PC-3 (cell line): Measurements from ENCODE around the gene MAP1LC3B2. TPM values are rescaled to one million over a fixed set of nuclear protein-coding genes. Genes with fewer than 3 reads are reported as not detected.

ENCODE experiments used
- ATAC-seq: fragments of 200-7000 bp; cut with Tn5 transposase; 2 replicates; pipeline ENCODE4 v1.9.1; 2020; ENCODE audit warnings: mild to moderate bottlenecking, moderate library complexity
- BruUV-seq: library from RNA; stranded (reverse); fragments of 400-500 nt; replicated peaks from 2 replicates; lab custom pipeline; 2021; lab: Mats Ljungman, UMichigan
- CTCF ChIA-PET: fragments of 300-600 bp; sonication (Branson Sonifier 250); formaldehyde crosslinking; loops from one replicate; lab custom pipeline; 2022; ENCODE audit warnings: antibody characterized with exemption; lab: Charles Lee
- POLR2A ChIA-PET: fragments of 300-600 bp; sonication (Branson Sonifier 250); formaldehyde crosslinking; loops from one replicate; lab custom pipeline; 2022; ENCODE audit warnings: antibody characterized with exemption; ENCODE audit not compliant: unreplicated experiment; lab: Charles Lee
- DNase-seq: peaks from one replicate; pipeline ENCODE4 v3.0.0-alpha.2; 2015
- H2AFZ ChIP-seq: fragments of 300-600 bp; sonication (generic); 2 replicates; pipeline ENCODE4 v1.6.0; 2016; ENCODE audit warnings: antibody characterized with exemption, low read length
- H3F3A ChIP-seq: fragments of 300-600 bp; sonication (generic); one replicate; pipeline ENCODE4 v1.6.0; 2017; ENCODE audit warnings: antibody characterized with exemption, low read length, control low read depth, mild to moderate bottlenecking; ENCODE audit not compliant: unreplicated experiment
- H3K27ac ChIP-seq: fragments of 300-600 bp; sonication (generic); 2 replicates; pipeline ENCODE4 v1.5.1; 2016; ENCODE audit warnings: mild to moderate bottlenecking, low read length
- H3K27me3 ChIP-seq: fragments of 300-600 bp; sonication (generic); 2 replicates; pipeline ENCODE4 v1.6.1; 2016; ENCODE audit warnings: low read length, mixed read lengths
- H3K36me3 ChIP-seq: fragments of 300-600 bp; sonication (generic); 2 replicates; pipeline ENCODE4 v1.6.1; 2016; ENCODE audit warnings: low read depth, mixed run types, low read length, mixed read lengths
- H3K4me1 ChIP-seq: fragments of 300-600 bp; sonication (generic); 2 replicates; pipeline ENCODE4 v1.5.1; 2016; ENCODE audit warnings: low read length; ENCODE audit not compliant: insufficient read depth
- H3K4me2 ChIP-seq: fragments of 300-600 bp; sonication (generic); 2 replicates; pipeline ENCODE4 v1.6.0; 2016; ENCODE audit warnings: low read length
- H3K4me3 ChIP-seq: fragments of 300-600 bp; sonication (generic); 2 replicates; pipeline ENCODE4 v1.5.1; 2016; ENCODE audit warnings: mild to moderate bottlenecking, low read length, mixed read lengths
- H3K79me2 ChIP-seq: fragments of 300-600 bp; sonication (generic); 2 replicates; pipeline ENCODE4 v1.6.1; 2017; ENCODE audit warnings: low read length, mixed read lengths
- H3K9ac ChIP-seq: fragments of 300-600 bp; sonication (generic); 2 replicates; pipeline ENCODE4 v1.6.0; 2016; ENCODE audit warnings: mild to moderate bottlenecking, low read length
- H3K9me2 ChIP-seq: fragments of 300-600 bp; sonication (generic); replicated peaks from 2 replicates; pipeline ENCODE4 v1.6.1; 2016; ENCODE audit warnings: mixed run types, low read length, mixed read lengths
- H3K9me3 ChIP-seq: fragments of 300-600 bp; sonication (generic); 2 replicates; pipeline ENCODE4 v1.6.1; 2016; ENCODE audit warnings: low read length, mixed read lengths
- H4K20me1 ChIP-seq: fragments of 300-600 bp; sonication (generic); 2 replicates; pipeline ENCODE4 v1.6.1; 2016; ENCODE audit warnings: low read length, mixed read lengths
- EZH2 ChIP-seq: fragments of 300-600 bp; sonication (generic); IDR thresholded peaks from one replicate; pipeline ENCODE4 v1.6.1; 2017; ENCODE audit warnings: antibody characterized with exemption, mild to moderate bottlenecking, low read length; ENCODE audit not compliant: unreplicated experiment
- EZH2phosphoT487 ChIP-seq: fragments of 300-600 bp; sonication (generic); IDR thresholded peaks from 2 replicates; pipeline ENCODE4 v1.6.1; 2018; ENCODE audit warnings: mild to moderate bottlenecking, antibody characterized with exemption, low read length, borderline replicate concordance
- intact Hi-C: fragments of 100-400 bp; cut with micrococcal nuclease; formaldehyde crosslinking; loops from 2 replicates; pipeline ENCODE4 v1.9.0; 2023
- total RNA-seq: library from RNA; depleted of rRNA; stranded (reverse); fragments of >200 nt; gene quantifications from 2 replicates; pipeline ENCODE4 v1.2.3, GENCODE V29; 2014
- TF ChIP-seq, protein P1 (sequence below): fragments of 300-600 bp; sonication (generic); conservative IDR thresholded peaks from 2 replicates; pipeline ENCODE4 v1.5.1; 2017; ENCODE audit warnings: antibody characterized with exemption, low read depth, mild to moderate bottlenecking, low read length

MAP1LC3B2 gene
- total RNA-seq, 1 experiment from 2014 or later: not detected

DNA sequence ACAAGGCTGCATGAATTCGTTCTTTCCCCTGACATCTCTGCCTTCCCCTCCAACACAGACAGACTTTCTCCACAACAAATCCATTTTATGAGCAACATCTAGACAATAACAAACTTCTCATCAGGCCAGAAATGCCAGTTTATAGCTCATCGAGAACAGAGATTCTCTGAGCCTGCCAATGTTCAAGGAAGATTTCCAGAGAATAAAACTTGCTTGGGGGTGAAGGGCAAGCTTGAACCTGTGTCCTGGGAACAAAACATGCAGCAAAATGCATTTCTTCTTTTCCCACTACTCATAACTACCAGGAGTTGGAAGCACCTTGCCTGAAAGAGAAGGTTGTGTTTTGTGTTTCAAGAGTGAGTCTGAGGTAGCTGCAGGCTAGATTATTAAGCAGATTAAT lies 6.8 kb downstream of the MAP1LC3B2 start:
- no peaks in the 10 kb centered on the region for H3F3A ChIP-seq
- POLR2A ChIA-PET: no interaction called here
- intact Hi-C loops: no loop called here
- H3K79me2 ChIP-seq: no peaks in the 10 kb centered on the region
- H3K9me3 ChIP-seq: peaks cover 7% of the 10 kb centered on the region; the same call in 1 of the 2 replicates
- H4K20me1 ChIP-seq: no peaks in the 10 kb centered on the region
- H3K4me3 ChIP-seq: no peak overlapping the region
- no peaks in the 10 kb centered on the region for H3K4me1 ChIP-seq
- no peaks in the 10 kb centered on the region; the same call in 1 of the 2 replicates for H3K36me3 ChIP-seq
- no peak overlapping the region for H3K4me2 ChIP-seq
- ATAC-seq (no peak), DNase-seq (no peak)
- no peaks in the 10 kb centered on the region for H3K27me3 ChIP-seq
- no TSS peak for BruUV-seq
- no peak overlapping the region for H3K9ac ChIP-seq
- CTCF ChIA-PET: no interaction called here
- no peak overlapping the region for H2AFZ ChIP-seq
- H3K9me2 ChIP-seq: no peaks in the 10 kb centered on the region
- TF ChIP-seq EZH2: no peak
- TF ChIP-seq, protein P1, sequence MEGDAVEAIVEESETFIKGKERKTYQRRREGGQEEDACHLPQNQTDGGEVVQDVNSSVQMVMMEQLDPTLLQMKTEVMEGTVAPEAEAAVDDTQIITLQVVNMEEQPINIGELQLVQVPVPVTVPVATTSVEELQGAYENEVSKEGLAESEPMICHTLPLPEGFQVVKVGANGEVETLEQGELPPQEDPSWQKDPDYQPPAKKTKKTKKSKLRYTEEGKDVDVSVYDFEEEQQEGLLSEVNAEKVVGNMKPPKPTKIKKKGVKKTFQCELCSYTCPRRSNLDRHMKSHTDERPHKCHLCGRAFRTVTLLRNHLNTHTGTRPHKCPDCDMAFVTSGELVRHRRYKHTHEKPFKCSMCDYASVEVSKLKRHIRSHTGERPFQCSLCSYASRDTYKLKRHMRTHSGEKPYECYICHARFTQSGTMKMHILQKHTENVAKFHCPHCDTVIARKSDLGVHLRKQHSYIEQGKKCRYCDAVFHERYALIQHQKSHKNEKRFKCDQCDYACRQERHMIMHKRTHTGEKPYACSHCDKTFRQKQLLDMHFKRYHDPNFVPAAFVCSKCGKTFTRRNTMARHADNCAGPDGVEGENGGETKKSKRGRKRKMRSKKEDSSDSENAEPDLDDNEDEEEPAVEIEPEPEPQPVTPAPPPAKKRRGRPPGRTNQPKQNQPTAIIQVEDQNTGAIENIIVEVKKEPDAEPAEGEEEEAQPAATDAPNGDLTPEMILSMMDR: no peak
- TF ChIP-seq EZH2phosphoT487: no peak
- no peak overlapping the region for H3K27ac ChIP-seq

DNA sequence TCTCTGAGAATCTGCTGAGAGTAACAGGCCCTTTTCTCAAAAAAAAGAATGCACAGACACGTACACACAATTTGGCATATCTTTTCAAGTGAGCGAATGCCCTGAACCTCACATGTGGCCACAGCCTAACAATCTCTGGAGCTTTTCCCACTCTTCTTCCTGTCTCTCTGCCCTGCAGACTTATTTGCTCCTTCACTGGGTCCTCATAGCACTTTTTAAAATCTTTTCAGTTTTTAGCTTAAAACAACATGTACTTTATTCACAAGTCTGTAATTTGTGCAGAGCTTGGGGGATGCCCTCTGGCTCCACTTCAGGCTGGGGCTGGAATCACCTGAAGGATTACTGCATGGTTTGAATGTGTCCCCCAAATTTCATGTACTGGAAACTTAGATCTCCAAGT lies 9.0 kb downstream of the MAP1LC3B2 start:
- Histone ChIP-seq H3K27me3 (no peaks in the 10 kb centered on the region), H3K27ac (no peak overlapping the region), H2AFZ (no peak overlapping the region), H3K4me1 (no peaks in the 10 kb centered on the region), H4K20me1 (no peaks in the 10 kb centered on the region), H3F3A (no peaks in the 10 kb centered on the region), H3K79me2 (no peaks in the 10 kb centered on the region), H3K4me3 (no peak overlapping the region), H3K4me2 (no peak overlapping the region), H3K36me3 (no peaks in the 10 kb centered on the region; the same call in 1 of the 2 replicates), H3K9me2 (no peaks in the 10 kb centered on the region), H3K9ac (no peak overlapping the region), H3K9me3 (peaks cover 5% of the 10 kb centered on the region; the same call in 1 of the 2 replicates)
- POLR2A ChIA-PET: no interaction called here
- intact Hi-C loops: no loop called here
- DNase-seq (no peak), ATAC-seq (no peak)
- BruUV-seq: no TSS peak
- no peak for TF ChIP-seq EZH2phosphoT487
- TF ChIP-seq, protein P1: 0 out of 2 replicates have a peak, but pooled peaks have one; percentile 11
- TF ChIP-seq EZH2: no peak
- CTCF ChIA-PET: no interaction called here

DNA sequence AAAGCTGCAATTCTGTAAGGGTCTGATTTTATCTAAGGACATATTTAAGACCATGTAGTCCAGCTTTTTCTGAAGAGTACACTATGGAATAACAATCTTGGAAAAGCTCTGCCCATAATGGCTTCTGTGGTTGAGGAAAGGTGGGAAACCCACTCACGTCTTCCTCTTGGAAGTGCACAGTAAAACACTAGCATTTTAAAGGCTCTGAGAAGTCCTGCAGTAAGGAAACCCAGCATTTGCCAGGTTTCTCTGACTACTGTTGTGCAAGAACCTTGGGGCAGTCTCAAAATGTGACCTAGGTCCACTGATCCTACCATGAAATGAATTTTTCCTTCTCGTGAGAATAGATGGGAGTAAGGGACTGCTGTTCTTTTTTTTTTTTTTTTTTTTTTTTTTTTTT lies 11.9 kb downstream of the MAP1LC3B2 start:
- no peak for TF ChIP-seq EZH2
- TF ChIP-seq, protein P1: no peak
- no peak for TF ChIP-seq EZH2phosphoT487
- POLR2A ChIA-PET: interaction anchor here (0.5 kb wide), 1 partner anchor 90 kb away, joined by 3 read pairs; no protein-coding TSS in a partner anchor
- no TSS peak for BruUV-seq

More for the DNA sequence above, 11.9 kb downstream of the MAP1LC3B2 start:
- Histone ChIP-seq H3K4me1 (no peaks in the 10 kb centered on the region), H2AFZ (no peak overlapping the region), H3K4me2 (no peak overlapping the region), H3K27ac (no peak overlapping the region), H3K36me3 (no peaks in the 10 kb centered on the region), H3K4me3 (no peak overlapping the region), H3F3A (no peaks in the 10 kb centered on the region), H3K9ac (no peak overlapping the region), H3K9me3 (no peaks in the 10 kb centered on the region), H4K20me1 (no peaks in the 10 kb centered on the region), H3K9me2 (no peaks in the 10 kb centered on the region), H3K79me2 (no peaks in the 10 kb centered on the region), H3K27me3 (no peaks in the 10 kb centered on the region)
- DNase-seq: no peak
- intact Hi-C loops: no loop called here
- ATAC-seq: no peak
- CTCF ChIA-PET: no interaction called here
